ENCODE results near the gene IGSF23.

- TF ChIP-seq PHF21A (CRISPR knock-in tag; IDR thresholded peaks at IDR 0.05) (no peak), ZNF572 (CRISPR knock-in tag; IDR thresholded peaks at IDR 0.05) (no peak), ZNF775 (CRISPR knock-in tag; IDR thresholded peaks at IDR 0.05; ENCODE audit: borderline replicate concordance) (no peak), POLR2AphosphoS5 (IDR thresholded peaks at IDR 0.05; ENCODE audit: low read depth, low read length) (no peak), ERF (CRISPR knock-in tag; IDR thresholded peaks at IDR 0.05) (no peak), ETV6 (CRISPR knock-in tag; conservative IDR thresholded peaks at IDR 0.05) (no peak), ELF3 (CRISPR knock-in tag; IDR thresholded peaks at IDR 0.05) (no peak)
Measured at GRCh38 chr19:44581288-44581687, 32.1 kb upstream of the IGSF23 start.
